HepG2 (cell line): Measurements from ENCODE around the gene MAFB. TPM values are rescaled to one million over a fixed set of nuclear protein-coding genes. Genes with fewer than 3 reads are reported as not detected.

Experiments
- ATF1 ChIP-seq: IDR thresholded peaks from 2 replicates; pipeline ENCODE4 v1.6.1; 2016; ENCODE audit warnings: mild to moderate bottlenecking, control low read depth
- ATF7 ChIP-seq, 2 experiments: fragments of 450-650 bp in 1 of 2; sonication (generic) in 1 of 2; formaldehyde crosslinking in 1 of 2; IDR thresholded peaks; 2 replicates each; pipeline versions ENCODE4 v1.4.0 to v1.6.1; 2016 to 2020; ENCODE audit warnings: antibody characterized with exemption in 1 of 2, mild to moderate bottlenecking in 1 of 2, missing genetic modification reagents in 1 of 2
- CAMTA2 ChIP-seq: sonication (generic); formaldehyde crosslinking; IDR thresholded peaks from 2 replicates; pipeline ENCODE4 v1.4.0; 2020; ENCODE audit warnings: mild to moderate bottlenecking, missing genetic modification reagents, borderline replicate concordance
- EED ChIP-seq: sonication (generic); formaldehyde crosslinking; IDR thresholded peaks from 2 replicates; pipeline ENCODE4 v1.5.0; 2020; ENCODE audit warnings: mild to moderate bottlenecking, missing genetic modification reagents
- FOXP1 ChIP-seq, 2 experiments: fragments of 450-650 bp in 1 of 2; IDR thresholded peaks; 2 replicates each; pipeline ENCODE4 v1.6.1; 2017 to 2018; ENCODE audit warnings: antibody characterized with exemption in 1 of 2
- ISX ChIP-seq: sonication (generic); formaldehyde crosslinking; conservative IDR thresholded peaks from 2 replicates; pipeline ENCODE4 v1.5.0; 2020; ENCODE audit warnings: missing genetic modification reagents
- MXI1 ChIP-seq: IDR thresholded peaks from 3 replicates; pipeline ENCODE4 v1.6.1; 2012; ENCODE audit warnings: low read depth, low read length, inconsistent platforms, borderline replicate concordance
- NFATC3 ChIP-seq: sonication (generic); formaldehyde crosslinking; IDR thresholded peaks from 2 replicates; pipeline ENCODE4 v1.5.1; 2020; ENCODE audit warnings: mild to moderate bottlenecking, missing genetic modification reagents
- NKX3-1 ChIP-seq: sonication (generic); formaldehyde crosslinking; IDR thresholded peaks from 2 replicates; pipeline ENCODE4 v1.5.0; 2020; ENCODE audit warnings: missing genetic modification reagents
- PCBP1 ChIP-seq: fragments of 200-400 bp; formaldehyde crosslinking; IDR thresholded peaks from 2 replicates; pipeline ENCODE4 v1.6.1; 2017; ENCODE audit warnings: mild to moderate bottlenecking, low read depth, low read length, borderline replicate concordance
- RFX1 ChIP-seq: fragments of 450-650 bp; IDR thresholded peaks from 2 replicates; pipeline ENCODE4 v1.6.1; 2017
- YY1 ChIP-seq: IDR thresholded peaks from 2 replicates; pipeline ENCODE4 v1.6.1; 2011; ENCODE audit warnings: low read length, low read depth, moderate library complexity, mild to moderate bottlenecking; ENCODE audit not compliant: insufficient read depth, insufficient replicate concordance
- ZMYM3 ChIP-seq: sonication (generic); formaldehyde crosslinking; IDR thresholded peaks from 2 replicates; pipeline ENCODE4 v1.5.1; 2020; ENCODE audit warnings: mild to moderate bottlenecking, missing genetic modification reagents
- ZNF121 ChIP-seq: sonication (generic); formaldehyde crosslinking; IDR thresholded peaks from 2 replicates; pipeline ENCODE4 v1.5.0; 2020; ENCODE audit warnings: mild to moderate bottlenecking, missing genetic modification reagents
- ZNF143 ChIP-seq: sonication (generic); formaldehyde crosslinking; IDR thresholded peaks from 2 replicates; pipeline ENCODE4 v1.4.0; 2020; ENCODE audit warnings: missing genetic modification reagents
- ZNF234 ChIP-seq: sonication (generic); formaldehyde crosslinking; conservative IDR thresholded peaks from 2 replicates; pipeline ENCODE4 v1.5.1; 2020; ENCODE audit warnings: mild to moderate bottlenecking, missing genetic modification reagents
- ZNF24 ChIP-seq: fragments of 450-650 bp; IDR thresholded peaks from 2 replicates; pipeline ENCODE4 v1.6.1; 2017; ENCODE audit warnings: antibody characterized with exemption, mild to moderate bottlenecking
- ZNF337 ChIP-seq: sonication (generic); formaldehyde crosslinking; IDR thresholded peaks from 2 replicates; pipeline ENCODE4 v1.5.1; 2020; ENCODE audit warnings: missing genetic modification reagents, low read depth, mild to moderate bottlenecking, borderline replicate concordance
- ZNF501 ChIP-seq: sonication (generic); formaldehyde crosslinking; IDR thresholded peaks from 2 replicates; pipeline ENCODE4 v1.5.1; 2020; ENCODE audit warnings: mild to moderate bottlenecking, moderate library complexity, missing genetic modification reagents
- ZNF569 ChIP-seq: sonication (generic); formaldehyde crosslinking; IDR thresholded peaks from 2 replicates; pipeline ENCODE4 v1.5.0; 2020; ENCODE audit warnings: mild to moderate bottlenecking, missing genetic modification reagents, moderate library complexity, borderline replicate concordance
- ZNF598 ChIP-seq: sonication (generic); formaldehyde crosslinking; IDR thresholded peaks from 2 replicates; pipeline ENCODE4 v1.5.1; 2020; ENCODE audit warnings: mild to moderate bottlenecking, missing genetic modification reagents, borderline replicate concordance
- ZNF720 ChIP-seq: sonication (generic); formaldehyde crosslinking; IDR thresholded peaks from 2 replicates; pipeline ENCODE4 v1.4.0; 2020; ENCODE audit warnings: missing genetic modification reagents
- ZNF841 ChIP-seq: sonication (generic); formaldehyde crosslinking; IDR thresholded peaks from 2 replicates; pipeline ENCODE4 v1.8.1; 2023; ENCODE audit warnings: missing genetic modification reagents, borderline replicate concordance
- ZZZ3 ChIP-seq: sonication (generic); formaldehyde crosslinking; IDR thresholded peaks from 2 replicates; pipeline ENCODE4 v1.4.0; 2020; ENCODE audit warnings: missing genetic modification reagents, mild to moderate bottlenecking, borderline replicate concordance
- polyA plus RNA-seq, 8 experiments: library from polyadenylated mRNA; depleted of rRNA in 3 of 8; stranded (reverse) in 7 of 8; unstranded in 1 of 8; fragments of >200 nt; fragmentation: Illumina TruSeq in 4 of 8; extraction: Trizol in 4 of 8; gene quantifications; 2 replicates each; pipeline versions ENCODE4 v1.2.1 to v1.2.3, GENCODE V29; 2011 to 2016; ENCODE audit warnings: low read depth in 4 of 8, missing spikeins in 1 of 8, mixed read lengths in 1 of 8; ENCODE audit not compliant: insufficient read depth in 1 of 8
- total RNA-seq, 5 experiments: library from RNA; depleted of rRNA; stranded (reverse); fragments of >200 nt; fragmentation: Illumina TruSeq; extraction: Trizol; gene quantifications; 2 replicates each; pipeline ENCODE4 v1.2.3, GENCODE V29; 2016; ENCODE audit warnings: low read depth in 1 of 5
- TF ChIP-seq, protein P1 (sequence below): sonication (generic); formaldehyde crosslinking; IDR thresholded peaks from 2 replicates; pipeline ENCODE4 v1.4.0; 2020; ENCODE audit warnings: missing genetic modification reagents
- TF ChIP-seq, protein P2 (sequence below): sonication (generic); formaldehyde crosslinking; IDR thresholded peaks from 2 replicates; pipeline ENCODE4 v1.5.0; 2020; ENCODE audit warnings: missing genetic modification reagents
- TF ChIP-seq, protein P3 (sequence below): sonication (generic); formaldehyde crosslinking; IDR thresholded peaks from 2 replicates; pipeline ENCODE4 v1.4.0; 2020; ENCODE audit warnings: mild to moderate bottlenecking, missing genetic modification reagents
- TF ChIP-seq, protein P4 (sequence below): sonication (generic); formaldehyde crosslinking; IDR thresholded peaks from 2 replicates; pipeline ENCODE4 v1.5.0; 2020; ENCODE audit warnings: missing genetic modification reagents

Gene MAFB
- total and polyA plus RNA-seq, 2 of the 13 experiments (the other 11 are each of a cell fraction or from before 2014, with no cell fraction given): 0.08 to 0.11 TPM

DNA sequence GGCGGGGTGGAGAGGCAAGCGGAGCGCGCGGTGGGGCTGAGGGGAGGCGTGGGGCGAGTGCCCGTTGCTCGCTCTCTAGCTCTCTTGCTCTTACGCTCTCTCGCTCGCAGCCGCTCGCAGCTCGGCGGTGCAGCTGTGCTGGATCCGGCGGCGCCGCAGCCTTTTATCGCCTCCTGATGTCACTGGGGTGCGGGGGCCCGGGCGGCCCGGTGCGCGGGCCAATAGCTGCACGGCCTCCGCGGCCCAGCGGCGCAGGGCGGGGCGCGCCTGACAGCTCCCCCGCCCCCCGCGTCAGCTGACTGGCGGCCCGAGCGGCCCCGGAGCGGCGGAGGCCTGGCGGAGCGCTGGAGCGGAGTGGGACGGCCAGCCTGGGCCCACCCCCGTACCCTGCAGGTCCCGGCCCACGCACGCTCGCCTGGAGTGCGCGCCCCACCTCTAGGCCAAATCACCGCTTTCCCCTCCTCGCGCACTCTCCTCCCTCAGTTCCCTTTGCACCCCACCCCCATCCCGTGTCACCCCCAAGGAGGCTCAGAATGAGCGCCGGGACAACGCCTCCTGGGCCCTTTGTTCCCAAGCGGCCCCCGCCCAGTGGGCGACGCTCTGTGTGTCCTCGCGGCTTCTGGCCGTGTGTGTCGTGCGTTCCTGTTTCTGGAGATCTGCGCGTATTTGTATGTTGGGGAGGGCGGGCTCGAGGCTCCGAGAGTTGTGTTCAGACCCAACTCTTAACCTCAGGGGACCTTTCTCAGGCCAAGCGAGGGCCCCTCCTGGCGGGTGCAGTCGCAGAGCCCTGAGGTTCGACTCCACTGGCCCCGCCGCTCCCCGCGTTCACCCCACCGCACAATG, at the start of gene MAFB (continued):
- TF ChIP-seq, protein P1, sequence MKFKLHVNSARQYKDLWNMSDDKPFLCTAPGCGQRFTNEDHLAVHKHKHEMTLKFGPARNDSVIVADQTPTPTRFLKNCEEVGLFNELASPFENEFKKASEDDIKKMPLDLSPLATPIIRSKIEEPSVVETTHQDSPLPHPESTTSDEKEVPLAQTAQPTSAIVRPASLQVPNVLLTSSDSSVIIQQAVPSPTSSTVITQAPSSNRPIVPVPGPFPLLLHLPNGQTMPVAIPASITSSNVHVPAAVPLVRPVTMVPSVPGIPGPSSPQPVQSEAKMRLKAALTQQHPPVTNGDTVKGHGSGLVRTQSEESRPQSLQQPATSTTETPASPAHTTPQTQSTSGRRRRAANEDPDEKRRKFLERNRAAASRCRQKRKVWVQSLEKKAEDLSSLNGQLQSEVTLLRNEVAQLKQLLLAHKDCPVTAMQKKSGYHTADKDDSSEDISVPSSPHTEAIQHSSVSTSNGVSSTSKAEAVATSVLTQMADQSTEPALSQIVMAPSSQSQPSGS (CRISPR knock-in tag): no peak
- TF ChIP-seq PCBP1 (peak; percentile 16; the same call in 1 of the 2 replicates), CAMTA2 (CRISPR knock-in tag) (peak; percentile 29; the same call in 1 of the 2 replicates), ZNF337 (no peak), NFATC3 (CRISPR knock-in tag) (no peak), ZZZ3 (CRISPR knock-in tag) (no peak), ZNF720 (no peak), ATF7 (IDR thresholded peaks at IDR 0.05) (no peak), ATF7 (CRISPR knock-in tag; IDR thresholded peaks at IDR 0.05) (no peak), ZNF24 (no peak), ZNF143 (CRISPR knock-in tag) (no peak; the same call in 1 of the 2 replicates), RFX1 (no peak), ZNF598 (CRISPR knock-in tag) (no peak), ZNF569 (CRISPR knock-in tag) (no peak), ZNF841 (CRISPR knock-in tag) (no peak), ISX (CRISPR knock-in tag) (0 out of 2 replicates have a peak, but pooled peaks have one; percentile 58), EED (no peak), ATF1 (CRISPR knock-in tag) (no peak), ZNF234 (no peak; the same call in 1 of the 2 replicates), NKX3-1 (CRISPR knock-in tag) (0 out of 2 replicates have a peak, but pooled peaks have one; percentile 72), FOXP1 (IDR thresholded peaks at IDR 0.05) (no peak), FOXP1 (CRISPR knock-in tag; IDR thresholded peaks at IDR 0.05) (no peak), YY1 (no peak), MXI1 (no peak; the same call in 2 of the 3 replicates), ZMYM3 (CRISPR knock-in tag) (no peak), ZNF121 (CRISPR knock-in tag) (no peak), ZNF501 (CRISPR knock-in tag) (no peak)
- TF ChIP-seq, protein P2, sequence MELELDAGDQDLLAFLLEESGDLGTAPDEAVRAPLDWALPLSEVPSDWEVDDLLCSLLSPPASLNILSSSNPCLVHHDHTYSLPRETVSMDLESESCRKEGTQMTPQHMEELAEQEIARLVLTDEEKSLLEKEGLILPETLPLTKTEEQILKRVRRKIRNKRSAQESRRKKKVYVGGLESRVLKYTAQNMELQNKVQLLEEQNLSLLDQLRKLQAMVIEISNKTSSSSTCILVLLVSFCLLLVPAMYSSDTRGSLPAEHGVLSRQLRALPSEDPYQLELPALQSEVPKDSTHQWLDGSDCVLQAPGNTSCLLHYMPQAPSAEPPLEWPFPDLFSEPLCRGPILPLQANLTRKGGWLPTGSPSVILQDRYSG: no peak
- TF ChIP-seq, protein P3, sequence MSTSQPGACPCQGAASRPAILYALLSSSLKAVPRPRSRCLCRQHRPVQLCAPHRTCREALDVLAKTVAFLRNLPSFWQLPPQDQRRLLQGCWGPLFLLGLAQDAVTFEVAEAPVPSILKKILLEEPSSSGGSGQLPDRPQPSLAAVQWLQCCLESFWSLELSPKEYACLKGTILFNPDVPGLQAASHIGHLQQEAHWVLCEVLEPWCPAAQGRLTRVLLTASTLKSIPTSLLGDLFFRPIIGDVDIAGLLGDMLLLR (CRISPR knock-in tag): peak; percentile 54; the same call in 1 of the 2 replicates
- TF ChIP-seq, protein P4, sequence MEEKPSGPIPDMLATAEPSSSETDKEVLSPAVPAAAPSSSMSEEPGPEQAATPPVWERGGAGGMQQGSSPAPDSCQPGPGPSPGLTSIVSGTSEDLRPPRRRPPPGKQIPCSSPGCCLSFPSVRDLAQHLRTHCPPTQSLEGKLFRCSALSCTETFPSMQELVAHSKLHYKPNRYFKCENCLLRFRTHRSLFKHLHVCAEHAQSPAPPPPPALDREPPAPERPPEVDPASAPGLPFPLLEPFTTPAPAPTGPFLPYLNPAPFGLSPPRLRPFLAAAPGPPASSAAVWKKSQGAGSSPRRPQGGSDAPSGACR: no peak
